RWPE2 (cell line): ENCODE data around the gene XPNPEP1.

Experiments used
- ATAC-seq: fragments of 200-7000 bp; cut with Tn5 transposase; 3 replicates; pipeline ENCODE4 v1.9.1; 2021; ENCODE audit warnings: low read depth
- DNase-seq: peaks from one replicate; pipeline ENCODE4 v3.0.0-alpha.2; 2020; ENCODE audit warnings: low spot score
- H3K27ac ChIP-seq: fragments of 450-650 bp; 2 replicates; pipeline ENCODE4 v1.5.1; 2017; ENCODE audit warnings: mild to moderate bottlenecking; ENCODE audit not compliant: poor library complexity, severe bottlenecking
- H3K27me3 ChIP-seq: fragments of 250-450 bp; sonication (Bioruptor Pico); 2 replicates; pipeline ENCODE4 v1.5.1; 2021; ENCODE audit warnings: mild to moderate bottlenecking, moderate library complexity; ENCODE audit not compliant: insufficient read depth, poor library complexity, severe bottlenecking
- H3K36me3 ChIP-seq: fragments of 250-450 bp; sonication (Bioruptor Pico); 2 replicates; pipeline ENCODE4 v1.5.1; 2020; ENCODE audit warnings: low read depth, mild to moderate bottlenecking, moderate library complexity
- H3K4me1 ChIP-seq: fragments of 250-450 bp; sonication (Bioruptor Pico); 2 replicates; pipeline ENCODE4 v1.5.1; 2021; ENCODE audit warnings: mild to moderate bottlenecking, moderate library complexity; ENCODE audit not compliant: insufficient read depth, poor library complexity, severe bottlenecking
- H3K4me3 ChIP-seq: fragments of 250-450 bp; sonication (Bioruptor Pico); 2 replicates; pipeline ENCODE4 v1.5.1; 2021; ENCODE audit warnings: mild to moderate bottlenecking, moderate library complexity; ENCODE audit not compliant: severe bottlenecking
- H3K9me3 ChIP-seq: fragments of 250-450 bp; sonication (Bioruptor Pico); 2 replicates; pipeline ENCODE4 v1.5.1; 2021; ENCODE audit warnings: mild to moderate bottlenecking, moderate library complexity; ENCODE audit not compliant: severe bottlenecking
- TF ChIP-seq, protein P1 (sequence below): fragments of 450-650 bp; IDR thresholded peaks from one replicate; pipeline ENCODE4 v1.5.1; 2017; ENCODE audit warnings: mild to moderate bottlenecking, moderate library complexity; ENCODE audit not compliant: poor library complexity, severe bottlenecking

The XPNPEP1 gene

GRCh38 chr10:109895095-109895818, 28.1 kb downstream of the XPNPEP1 start:
- Histone ChIP-seq H3K27me3 (no peaks in the 10 kb centered on the region), H3K36me3 (peaks cover 28% of the 10 kb centered on the region), H3K4me1 (peaks cover 14% of the 10 kb centered on the region), H3K4me3 (no peak overlapping the region), H3K9me3 (no peaks in the 10 kb centered on the region), H3K27ac (peak overlapping the region; percentile 59)
- ATAC-seq (peak; percentile 46), DNase-seq (no peak)
- TF ChIP-seq, protein P1, sequence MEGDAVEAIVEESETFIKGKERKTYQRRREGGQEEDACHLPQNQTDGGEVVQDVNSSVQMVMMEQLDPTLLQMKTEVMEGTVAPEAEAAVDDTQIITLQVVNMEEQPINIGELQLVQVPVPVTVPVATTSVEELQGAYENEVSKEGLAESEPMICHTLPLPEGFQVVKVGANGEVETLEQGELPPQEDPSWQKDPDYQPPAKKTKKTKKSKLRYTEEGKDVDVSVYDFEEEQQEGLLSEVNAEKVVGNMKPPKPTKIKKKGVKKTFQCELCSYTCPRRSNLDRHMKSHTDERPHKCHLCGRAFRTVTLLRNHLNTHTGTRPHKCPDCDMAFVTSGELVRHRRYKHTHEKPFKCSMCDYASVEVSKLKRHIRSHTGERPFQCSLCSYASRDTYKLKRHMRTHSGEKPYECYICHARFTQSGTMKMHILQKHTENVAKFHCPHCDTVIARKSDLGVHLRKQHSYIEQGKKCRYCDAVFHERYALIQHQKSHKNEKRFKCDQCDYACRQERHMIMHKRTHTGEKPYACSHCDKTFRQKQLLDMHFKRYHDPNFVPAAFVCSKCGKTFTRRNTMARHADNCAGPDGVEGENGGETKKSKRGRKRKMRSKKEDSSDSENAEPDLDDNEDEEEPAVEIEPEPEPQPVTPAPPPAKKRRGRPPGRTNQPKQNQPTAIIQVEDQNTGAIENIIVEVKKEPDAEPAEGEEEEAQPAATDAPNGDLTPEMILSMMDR: no peak

- Histone ChIP-seq H3K9me3 (no peaks in the 10 kb centered on the region), H3K4me3 (no peak overlapping the region), H3K27me3 (no peaks in the 10 kb centered on the region), H3K27ac (peak overlapping the region; percentile 59), H3K36me3 (peaks cover 34% of the 10 kb centered on the region), H3K4me1 (peaks cover 16% of the 10 kb centered on the region)
- DNase-seq (peak; percentile 73), ATAC-seq (peak; percentile 93)
- TF ChIP-seq, protein P1: no peak
Observed at GRCh38 chr10:109894516-109894915, 28.8 kb downstream of the XPNPEP1 start.

DNA sequence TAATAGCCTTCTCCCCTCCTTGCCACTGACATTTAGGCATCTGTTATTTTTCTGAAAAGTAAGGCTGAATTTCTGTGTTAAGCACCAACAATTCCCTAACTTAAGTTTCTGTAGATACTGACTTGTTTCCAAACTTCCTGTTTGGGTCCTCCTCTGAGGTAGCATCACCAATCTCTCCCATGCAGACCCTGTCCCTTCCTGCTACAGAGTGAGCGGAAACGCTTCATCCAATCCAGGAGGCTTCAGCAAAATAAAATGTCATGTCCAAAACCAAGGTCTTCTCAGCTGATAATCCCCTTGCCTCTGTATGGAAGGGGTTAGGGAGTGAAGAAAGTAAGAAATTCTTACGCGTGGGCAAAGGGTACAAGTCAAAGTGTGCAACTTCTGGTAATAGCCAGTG, 29.9 kb downstream of the XPNPEP1 start:
- H3K4me1 ChIP-seq: peaks cover 16% of the 10 kb centered on the region
- H3K36me3 ChIP-seq: peaks cover 34% of the 10 kb centered on the region
- H3K27ac ChIP-seq: no peak overlapping the region
- no peaks in the 10 kb centered on the region for H3K9me3 ChIP-seq
- DNase-seq: no peak
- no peak for ATAC-seq
- TF ChIP-seq, protein P1: no peak
- H3K27me3 ChIP-seq: no peaks in the 10 kb centered on the region
- H3K4me3 ChIP-seq: no peak overlapping the region

DNA sequence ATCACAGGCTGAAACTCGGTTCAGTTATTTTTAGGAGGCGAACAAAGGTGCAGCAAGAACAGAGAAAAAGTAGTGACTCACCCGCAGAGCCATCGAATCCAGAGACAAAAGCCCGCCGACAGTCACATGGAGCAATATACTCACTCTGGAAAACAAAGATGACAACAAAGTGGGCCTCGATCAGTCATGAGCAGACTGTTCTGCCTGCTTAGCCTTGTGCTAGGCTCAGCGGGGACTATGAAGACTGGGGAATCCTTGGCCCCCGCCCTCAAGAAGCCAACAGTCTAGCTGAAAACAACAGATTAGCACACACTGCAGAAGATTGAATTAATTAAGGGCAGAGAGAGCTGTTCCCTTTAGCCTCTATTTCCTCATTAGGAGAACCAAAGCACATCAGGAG, 30.4 kb downstream of the XPNPEP1 start:
- Histone ChIP-seq H3K27me3 (no peaks in the 10 kb centered on the region), H3K4me1 (peaks cover 16% of the 10 kb centered on the region), H3K27ac (no peak overlapping the region), H3K9me3 (no peaks in the 10 kb centered on the region), H3K36me3 (peaks cover 30% of the 10 kb centered on the region), H3K4me3 (no peak overlapping the region)
- TF ChIP-seq, protein P1: no peak
- DNase-seq: no peak
- no peak for ATAC-seq

DNA sequence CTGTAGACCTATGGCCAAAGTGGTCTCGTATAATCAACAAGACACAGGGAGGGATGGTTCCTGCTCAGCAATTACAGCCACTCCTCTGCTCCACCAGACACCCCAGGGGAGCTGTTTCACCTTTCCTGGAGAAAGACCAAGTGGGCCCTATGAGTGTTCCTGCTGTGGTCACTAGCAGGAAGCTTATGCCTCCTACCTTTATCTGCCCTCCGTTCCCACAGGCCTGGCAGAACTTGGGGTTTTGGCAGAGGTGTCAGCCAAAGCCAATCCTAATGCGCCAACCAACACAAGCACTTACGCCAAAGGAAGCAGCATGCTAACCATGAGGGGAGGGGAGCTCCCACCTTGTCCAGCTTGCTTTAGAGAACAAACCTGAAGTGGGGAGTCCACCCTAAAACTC, 31.2 kb downstream of the XPNPEP1 start:
- H3K36me3 ChIP-seq: peaks cover 31% of the 10 kb centered on the region
- no peak overlapping the region for H3K27ac ChIP-seq
- TF ChIP-seq, protein P1: no peak

More for the DNA sequence above, 31.2 kb downstream of the XPNPEP1 start:
- DNase-seq (no peak), ATAC-seq (no peak)
- Histone ChIP-seq H3K27me3 (no peaks in the 10 kb centered on the region), H3K9me3 (no peaks in the 10 kb centered on the region), H3K4me3 (no peak overlapping the region), H3K4me1 (peaks cover 16% of the 10 kb centered on the region)
